SJSA1 (cell line): Measurements from ENCODE around the gene ADD2. TPM values are rescaled to one million over a fixed set of nuclear protein-coding genes. Genes with fewer than 3 reads are reported as not detected.
"Not testable (repeated sequence)": the region's sequence is repeated elsewhere in the genome, so short reads cannot be mapped to it uniquely, and the experiment has no call there.

ENCODE experiments used
- DNase-seq, 2 experiments: peaks; one replicate each; pipeline ENCODE4 v3.0.0-alpha.2; 2015 to 2020; ENCODE audit warnings: low spot score in 2 of 2, low read depth in 1 of 2
- H3K27ac ChIP-seq: fragments of 250-450 bp; sonication (Bioruptor Pico); 2 replicates; pipeline ENCODE4 v1.5.1; 2020; ENCODE audit warnings: mild to moderate bottlenecking, moderate library complexity
- H3K27me3 ChIP-seq: fragments of 250-450 bp; sonication (Bioruptor Pico); replicated peaks from 2 replicates; pipeline ENCODE4 v1.5.1; 2020; ENCODE audit warnings: mild to moderate bottlenecking, moderate library complexity
- H3K36me3 ChIP-seq: fragments of 250-450 bp; sonication (Bioruptor Pico); 2 replicates; pipeline ENCODE4 v1.5.1; 2020; ENCODE audit warnings: mild to moderate bottlenecking
- H3K4me1 ChIP-seq: fragments of 250-450 bp; sonication (Bioruptor Pico); replicated peaks from 2 replicates; pipeline ENCODE4 v1.6.1; 2021; ENCODE audit warnings: mild to moderate bottlenecking
- H3K4me3 ChIP-seq: fragments of 250-450 bp; sonication (Bioruptor Pico); 2 replicates; pipeline ENCODE4 v1.5.1; 2020; ENCODE audit warnings: mild to moderate bottlenecking
- H3K9me3 ChIP-seq: fragments of 250-450 bp; sonication (Bioruptor Pico); replicated peaks from 2 replicates; pipeline ENCODE4 v1.5.1; 2020; ENCODE audit warnings: mild to moderate bottlenecking
- total RNA-seq: library from RNA; depleted of rRNA; stranded (reverse); fragments of >200 nt; shearing (Covaris generic); gene quantifications from 2 replicates; pipeline ENCODE4 v1.2.3, GENCODE V29; 2014; rRNA removed

ADD2 gene
- not detected in 2 replicates for total RNA-seq

GRCh38 chr2:70767699-70768589 is at the start of gene ADD2:
ADD2 (minus strand) TSS chr2:70768200; CDS start chr2:70706408, 61,792 bp downstream.
- Histone ChIP-seq H3K36me3 (no peaks in the 10 kb centered on the region), H3K4me1 (peaks cover 8% of the 10 kb centered on the region), H3K27me3 (peaks cover 54% of the 10 kb centered on the region), H3K27ac (no peak within 1 kb of the TSS), H3K4me3 (no peak within 1 kb of the TSS), H3K9me3 (no peaks in the 10 kb centered on the region)
- no peak for DNase-seq

GRCh38 chr2:70817284-70817954 is 49.4 kb upstream of the ADD2 start:
- DNase-seq: no peak
- Histone ChIP-seq H3K4me1 (no peaks in the 10 kb centered on the region), H3K9me3 (no peaks in the 10 kb centered on the region), H3K27ac (no peak overlapping the region), H3K36me3 (no peaks in the 10 kb centered on the region), H3K27me3 (peaks cover 20% of the 10 kb centered on the region), H3K4me3 (no peak overlapping the region)

- H3K27me3 ChIP-seq: peaks cover 20% of the 10 kb centered on the region
Measured at GRCh38 chr2:70816726-70817125, 48.7 kb upstream of the ADD2 start.

GRCh38 chr2:70808983-70809958 is 41.3 kb upstream of the ADD2 start:
- Histone ChIP-seq H3K27ac (no peak overlapping the region), H3K27me3 (peaks cover 11% of the 10 kb centered on the region), H3K36me3 (no peaks in the 10 kb centered on the region), H3K4me3 (no peak overlapping the region), H3K9me3 (no peaks in the 10 kb centered on the region), H3K4me1 (no peaks in the 10 kb centered on the region)
- DNase-seq: no peak

More at GRCh38 chr2:70816726-70817125, 48.7 kb upstream of the ADD2 start:
- DNase-seq: no peak
- no peaks in the 10 kb centered on the region for H3K36me3 ChIP-seq
- no peaks in the 10 kb centered on the region for H3K4me1 ChIP-seq
- no peaks in the 10 kb centered on the region for H3K9me3 ChIP-seq
- H3K27ac ChIP-seq: no peak overlapping the region
- H3K4me3 ChIP-seq: no peak overlapping the region

- DNase-seq: no peak
- Histone ChIP-seq H3K4me1 (no peaks in the 10 kb centered on the region), H3K9me3 (no peaks in the 10 kb centered on the region), H3K27me3 (peaks cover 11% of the 10 kb centered on the region), H3K27ac (no peak overlapping the region), H3K36me3 (no peaks in the 10 kb centered on the region), H3K4me3 (no peak overlapping the region)
Measured at GRCh38 chr2:70807828-70808118, 39.8 kb upstream of the ADD2 start.

GRCh38 chr2:70807102-70807827 is 39.3 kb upstream of the ADD2 start:
- Histone ChIP-seq H3K36me3 (no peaks in the 10 kb centered on the region), H3K9me3 (no peaks in the 10 kb centered on the region), H3K4me3 (no peak overlapping the region), H3K27ac (no peak overlapping the region), H3K4me1 (no peaks in the 10 kb centered on the region), H3K27me3 (peaks cover 11% of the 10 kb centered on the region)
- no peak for DNase-seq

GRCh38 chr2:70806620-70807019 is 38.6 kb upstream of the ADD2 start:
- Histone ChIP-seq H3K36me3 (no peaks in the 10 kb centered on the region), H3K27me3 (peaks cover 11% of the 10 kb centered on the region), H3K4me1 (no peaks in the 10 kb centered on the region), H3K4me3 (no peak overlapping the region), H3K9me3 (no peaks in the 10 kb centered on the region), H3K27ac (no peak overlapping the region)
- no peak for DNase-seq

- Histone ChIP-seq H3K36me3 (no peaks in the 10 kb centered on the region), H3K4me3 (no peak overlapping the region), H3K27me3 (peaks cover 11% of the 10 kb centered on the region), H3K9me3 (no peaks in the 10 kb centered on the region), H3K27ac (no peak overlapping the region), H3K4me1 (no peaks in the 10 kb centered on the region)
- DNase-seq: no peak
Measured at GRCh38 chr2:70806013-70806412, 38.0 kb upstream of the ADD2 start.

- Histone ChIP-seq H3K9me3 (no peaks in the 10 kb centered on the region), H3K27me3 (peaks cover 7% of the 10 kb centered on the region), H3K4me3 (no peak overlapping the region), H3K27ac (no peak overlapping the region), H3K4me1 (no peaks in the 10 kb centered on the region), H3K36me3 (no peaks in the 10 kb centered on the region)
- DNase-seq: no peak
Measured at GRCh38 chr2:70801607-70802263, 33.7 kb upstream of the ADD2 start.

GRCh38 chr2:70799706-70800105 is 31.7 kb upstream of the ADD2 start:
- H3K9me3 ChIP-seq: no peaks in the 10 kb centered on the region

GRCh38 chr2:70797996-70798395 is 30.0 kb upstream of the ADD2 start:
- not testable (repeated sequence) for H3K4me3 ChIP-seq, DNase-seq, H3K9me3 ChIP-seq, H3K36me3 ChIP-seq, H3K27ac ChIP-seq, H3K4me1 ChIP-seq
- H3K27me3 ChIP-seq: peaks cover 12% of the 10 kb centered on the region

More at GRCh38 chr2:70799706-70800105, 31.7 kb upstream of the ADD2 start:
- Histone ChIP-seq H3K27ac (no peak overlapping the region), H3K27me3 (0 out of 2 replicates have a peak, but pooled peaks cover 6% of the 10 kb centered on the region), H3K4me1 (no peaks in the 10 kb centered on the region), H3K36me3 (no peaks in the 10 kb centered on the region), H3K4me3 (no peak overlapping the region)
- DNase-seq: no peak

GRCh38 chr2:70797506-70797905 is 29.5 kb upstream of the ADD2 start:
- H3K4me1 ChIP-seq: no peaks in the 10 kb centered on the region
- peaks cover 14% of the 10 kb centered on the region for H3K27me3 ChIP-seq
- H3K4me3 ChIP-seq: no peak overlapping the region
- DNase-seq: no peak
- no peaks in the 10 kb centered on the region for H3K36me3 ChIP-seq
- no peaks in the 10 kb centered on the region for H3K9me3 ChIP-seq
- H3K27ac ChIP-seq: no peak overlapping the region
